Measurements from ENCODE around the gene CAPN12. TPM values are rescaled to one million over a fixed set of nuclear protein-coding genes. Genes with fewer than 3 reads are reported as not detected.
A peak's percentile ranks its signal among the peaks of the same experiment; 100 is the strongest.
"Not testable (repeated sequence)": the region's sequence is repeated elsewhere in the genome, so short reads cannot be mapped to it uniquely, and the experiment has no call there.

The CAPN12 gene
- total RNA-seq, 1 experiment from 2014 or later, result 14.7 TPM

DNA sequence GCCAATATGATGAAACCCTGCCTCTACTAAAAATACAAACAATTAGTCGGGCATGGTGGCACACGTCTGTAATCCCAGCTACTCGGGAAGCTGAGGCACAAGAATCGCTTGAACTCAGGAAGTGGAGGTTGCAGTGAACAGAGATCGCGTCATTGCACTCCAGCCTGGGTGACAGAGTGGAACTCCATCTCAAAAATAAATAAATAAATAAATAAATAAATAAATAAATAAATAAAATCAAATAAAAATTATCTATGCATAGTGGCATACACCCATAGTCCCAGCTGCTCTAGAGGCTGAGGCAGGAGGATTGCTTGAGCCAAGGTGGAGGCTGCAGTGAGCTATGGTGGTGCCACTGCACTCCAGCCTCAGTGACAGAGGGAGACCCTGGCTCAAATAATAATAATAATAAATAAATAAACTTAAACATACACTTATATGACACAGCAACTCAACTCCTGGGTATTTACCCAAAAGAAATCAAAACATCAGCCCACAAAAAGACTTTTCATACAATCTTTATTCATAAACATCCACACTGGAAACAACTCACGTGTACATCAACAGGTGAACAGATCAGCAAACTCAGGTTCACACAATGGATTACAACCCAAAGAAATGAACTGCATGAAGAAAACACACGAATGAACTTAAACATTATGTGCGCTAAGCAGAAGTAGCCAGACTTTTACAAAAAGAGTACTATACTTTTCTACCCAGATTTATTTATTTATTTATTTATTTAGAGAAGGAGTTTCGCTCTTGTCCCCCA is 22.2 kb upstream of the CAPN12 start:
- H3K27ac Mint-ChIP-seq (ENCODE audit: unreplicated experiment), result no peak overlapping the region
- no peaks in the 10 kb centered on the region for H3K27me3 Mint-ChIP-seq (ENCODE audit: unreplicated experiment)
- peaks cover 2% of the 10 kb centered on the region for H3K9me3 Mint-ChIP-seq (ENCODE audit: low read depth, unreplicated experiment)
- DNase-seq, result no peak
- no TSS peak for BruUV-seq (replicated peaks)
- intact Hi-C loops (cut with micrococcal nuclease; ENCODE audit: unreplicated experiment), result no loop called here
- peaks cover 28% of the 10 kb centered on the region for H3K36me3 Mint-ChIP-seq (ENCODE audit: insufficient read depth, unreplicated experiment)
- H3K4me1 Mint-ChIP-seq (ENCODE audit: low read depth, unreplicated experiment), result peaks cover 26% of the 10 kb centered on the region
- H3K4me3 Mint-ChIP-seq (ENCODE audit: low read depth, unreplicated experiment), result no peak overlapping the region
- TF ChIP-seq, protein P1, sequence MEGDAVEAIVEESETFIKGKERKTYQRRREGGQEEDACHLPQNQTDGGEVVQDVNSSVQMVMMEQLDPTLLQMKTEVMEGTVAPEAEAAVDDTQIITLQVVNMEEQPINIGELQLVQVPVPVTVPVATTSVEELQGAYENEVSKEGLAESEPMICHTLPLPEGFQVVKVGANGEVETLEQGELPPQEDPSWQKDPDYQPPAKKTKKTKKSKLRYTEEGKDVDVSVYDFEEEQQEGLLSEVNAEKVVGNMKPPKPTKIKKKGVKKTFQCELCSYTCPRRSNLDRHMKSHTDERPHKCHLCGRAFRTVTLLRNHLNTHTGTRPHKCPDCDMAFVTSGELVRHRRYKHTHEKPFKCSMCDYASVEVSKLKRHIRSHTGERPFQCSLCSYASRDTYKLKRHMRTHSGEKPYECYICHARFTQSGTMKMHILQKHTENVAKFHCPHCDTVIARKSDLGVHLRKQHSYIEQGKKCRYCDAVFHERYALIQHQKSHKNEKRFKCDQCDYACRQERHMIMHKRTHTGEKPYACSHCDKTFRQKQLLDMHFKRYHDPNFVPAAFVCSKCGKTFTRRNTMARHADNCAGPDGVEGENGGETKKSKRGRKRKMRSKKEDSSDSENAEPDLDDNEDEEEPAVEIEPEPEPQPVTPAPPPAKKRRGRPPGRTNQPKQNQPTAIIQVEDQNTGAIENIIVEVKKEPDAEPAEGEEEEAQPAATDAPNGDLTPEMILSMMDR (IDR thresholded peaks at IDR 0.05; ENCODE audit: unreplicated experiment), result no peak
- CTCF ChIA-PET, result no interaction called here

DNA sequence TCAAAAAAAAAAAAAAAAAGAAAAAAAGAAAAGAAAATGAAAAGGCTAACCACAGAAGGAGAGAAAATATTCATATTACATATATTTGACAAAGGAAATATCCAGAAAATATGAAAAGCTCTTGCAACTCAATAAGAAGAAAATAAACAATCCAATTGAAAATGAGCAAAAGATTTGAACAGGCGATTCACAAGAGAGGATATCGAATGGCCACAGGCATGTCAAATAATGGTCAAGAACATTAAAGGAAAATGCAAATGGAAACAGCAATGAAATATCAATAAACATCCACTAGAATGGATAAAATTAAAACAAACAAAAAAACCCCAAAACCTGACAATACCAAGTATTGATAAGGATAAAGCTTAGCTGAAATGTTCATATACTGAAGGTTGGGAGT is 20.9 kb upstream of the CAPN12 start:
- BruUV-seq (replicated peaks), result no TSS peak
- no peaks in the 10 kb centered on the region for H3K27me3 Mint-ChIP-seq (ENCODE audit: unreplicated experiment)
- DNase-seq, result no peak
- no peak overlapping the region for H3K4me3 Mint-ChIP-seq (ENCODE audit: low read depth, unreplicated experiment)
- H3K27ac Mint-ChIP-seq (ENCODE audit: unreplicated experiment), result no peak overlapping the region
- CTCF ChIA-PET, result no interaction called here
- H3K36me3 Mint-ChIP-seq (ENCODE audit: insufficient read depth, unreplicated experiment), result peaks cover 35% of the 10 kb centered on the region
- intact Hi-C loops (cut with micrococcal nuclease; ENCODE audit: unreplicated experiment), result no loop called here
- peaks cover 3% of the 10 kb centered on the region for H3K9me3 Mint-ChIP-seq (ENCODE audit: low read depth, unreplicated experiment)
- peaks cover 38% of the 10 kb centered on the region for H3K4me1 Mint-ChIP-seq (ENCODE audit: low read depth, unreplicated experiment)
- TF ChIP-seq, protein P1 (IDR thresholded peaks at IDR 0.05; ENCODE audit: unreplicated experiment), result no peak

- no peaks in the 10 kb centered on the region for H3K27me3 Mint-ChIP-seq (ENCODE audit: unreplicated experiment)
- peak overlapping the region; percentile 99 for H3K27ac Mint-ChIP-seq (ENCODE audit: unreplicated experiment)
- peak; percentile 65 for DNase-seq
- intact Hi-C loops (cut with micrococcal nuclease; ENCODE audit: unreplicated experiment), result loop anchor here (5.0 kb wide), 2 partner anchors 33 to 68 kb away; partner anchors contain the start of gene ECH1
- TF ChIP-seq, protein P1 (IDR thresholded peaks at IDR 0.05; ENCODE audit: unreplicated experiment), result no peak
- BruUV-seq (replicated peaks), result no TSS peak
- H3K36me3 Mint-ChIP-seq (ENCODE audit: insufficient read depth, unreplicated experiment), result peaks cover 46% of the 10 kb centered on the region
- peaks cover 52% of the 10 kb centered on the region for H3K4me1 Mint-ChIP-seq (ENCODE audit: low read depth, unreplicated experiment)
- peak overlapping the region; percentile 52 for H3K4me3 Mint-ChIP-seq (ENCODE audit: low read depth, unreplicated experiment)
- CTCF ChIA-PET, result interaction anchor here (0.7 to 1.2 kb wide), 3 partner anchors 36 to 136 kb away, joined by 4 to 8 read pairs (median 5); partner anchors contain the start of genes NFKBIB and SIRT2
- H3K9me3 Mint-ChIP-seq (ENCODE audit: low read depth, unreplicated experiment), result peaks cover 3% of the 10 kb centered on the region
Measured at GRCh38 chr19:38763795-38764220, 19.5 kb upstream of the CAPN12 start.

GRCh38 chr19:38761884-38762389 is 17.7 kb upstream of the CAPN12 start:
- H3K27me3 Mint-ChIP-seq (ENCODE audit: unreplicated experiment); H3K9me3 Mint-ChIP-seq (ENCODE audit: low read depth, unreplicated experiment); BruUV-seq (replicated peaks); DNase-seq: not testable (repeated sequence)
- Mint-ChIP-seq H3K4me1 (ENCODE audit: low read depth, unreplicated experiment) (peaks cover 52% of the 10 kb centered on the region), H3K27ac (ENCODE audit: unreplicated experiment) (peak overlapping the region; percentile 99), H3K4me3 (ENCODE audit: low read depth, unreplicated experiment) (peak overlapping the region; percentile 52), H3K36me3 (ENCODE audit: insufficient read depth, unreplicated experiment) (peaks cover 46% of the 10 kb centered on the region)
- intact Hi-C loops (cut with micrococcal nuclease; ENCODE audit: unreplicated experiment), result loop anchor here (5.0 kb wide), 2 partner anchors 35 to 70 kb away; partner anchors contain the start of gene ECH1
- CTCF ChIA-PET, result interaction anchor here (0.7 to 0.8 kb wide), 3 partner anchors 21 to 226 kb away, joined by 3 to 6 read pairs (median 3); no protein-coding TSS in a partner anchor

DNA sequence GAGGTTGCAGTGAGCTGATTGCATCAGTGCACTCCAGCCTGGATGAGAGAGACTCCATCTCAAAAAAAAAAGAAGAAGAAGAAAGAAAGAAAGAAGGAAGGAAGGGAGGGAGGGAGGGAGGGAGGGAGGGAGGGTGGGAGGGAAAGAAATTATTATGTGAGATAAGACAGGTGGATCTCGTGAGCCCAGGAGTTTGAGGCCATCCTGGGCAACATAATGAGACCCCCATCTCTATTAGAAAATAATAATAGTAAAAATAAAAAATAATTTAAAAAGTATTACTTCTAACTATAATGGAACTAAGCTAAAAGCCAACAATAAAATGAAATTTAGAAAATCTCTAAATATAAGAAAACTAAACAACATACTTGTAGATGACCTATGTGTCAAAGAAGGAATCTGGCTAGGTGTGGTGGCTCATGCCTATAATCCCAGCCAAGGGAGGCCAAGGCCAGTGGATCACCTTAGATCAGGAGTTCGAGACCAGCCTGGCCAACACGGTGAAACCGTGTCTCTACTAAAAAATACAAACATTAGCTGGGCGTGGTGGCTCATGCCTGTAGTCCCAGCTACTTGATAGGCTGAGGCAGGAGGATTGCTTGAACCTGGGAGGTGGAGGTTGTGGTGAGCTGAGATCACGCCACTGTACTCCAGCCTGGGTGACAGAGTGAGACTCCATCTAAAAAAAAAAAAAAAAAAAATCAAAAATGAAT is 16.7 kb upstream of the CAPN12 start:
- CTCF ChIA-PET, result interaction anchor here (0.7 to 0.8 kb wide), 3 partner anchors 20 to 225 kb away, joined by 3 to 6 read pairs (median 3); no protein-coding TSS in a partner anchor
- Mint-ChIP-seq H3K27ac (ENCODE audit: unreplicated experiment) (peak overlapping the region; percentile 99), H3K4me1 (ENCODE audit: low read depth, unreplicated experiment) (peaks cover 52% of the 10 kb centered on the region), H3K4me3 (ENCODE audit: low read depth, unreplicated experiment) (peak overlapping the region; percentile 52), H3K36me3 (ENCODE audit: insufficient read depth, unreplicated experiment) (peaks cover 46% of the 10 kb centered on the region)
- intact Hi-C loops (cut with micrococcal nuclease; ENCODE audit: unreplicated experiment), result loop anchor here (5.0 kb wide), 2 partner anchors 36 to 71 kb away; partner anchors contain the start of gene ECH1
- not testable (repeated sequence) for DNase-seq; BruUV-seq (replicated peaks); H3K27me3 Mint-ChIP-seq (ENCODE audit: unreplicated experiment); H3K9me3 Mint-ChIP-seq (ENCODE audit: low read depth, unreplicated experiment)
